Measurements from ENCODE around the gene RYR1. TPM values are rescaled to one million over a fixed set of nuclear protein-coding genes. Genes with fewer than 3 reads are reported as not detected.

Gene RYR1
- total and polyA plus RNA-seq, 10 of the 15 experiments (the other 5 are each of a cell fraction or from before 2014, with no cell fraction given) = under 0.01 to 0.32 (median 0.07) TPM; not detected in 1

- TF ChIP-seq ZNF384 (IDR thresholded peaks at IDR 0.05; ENCODE audit: borderline replicate concordance, low read depth, low read length) (no peak), POLR2AphosphoS5 (IDR thresholded peaks at IDR 0.05; ENCODE audit: low read length) (peak; percentile 73; the same call in 1 of the 2 replicates), KDM1A (IDR thresholded peaks at IDR 0.05; ENCODE audit: borderline replicate concordance) (no peak), NBN (IDR thresholded peaks at IDR 0.05) (peak; percentile 60; the same call in 1 of the 2 replicates), CHD4 (IDR thresholded peaks at IDR 0.05) (no peak), MTA3 (IDR thresholded peaks at IDR 0.05; ENCODE audit: borderline replicate concordance, low read length) (no peak), BCLAF1 (IDR thresholded peaks at IDR 0.05) (no peak), PML (IDR thresholded peaks at IDR 0.05; ENCODE audit: low read length) (no peak), NFYB (IDR thresholded peaks at IDR 0.05; ENCODE audit: insufficient read depth, low read depth, low read length) (no peak), FOS (IDR thresholded peaks at IDR 0.05; ENCODE audit: borderline replicate concordance, extremely low read depth, insufficient read length) (no peak), ZNF24 (IDR thresholded peaks at IDR 0.05) (no peak), TARDBP (IDR thresholded peaks at IDR 0.05; ENCODE audit: borderline replicate concordance) (peak; percentile 84; the same call in 1 of the 2 replicates), BRCA1 (IDR thresholded peaks at IDR 0.05; ENCODE audit: low read depth, low read length) (no peak), RELB (IDR thresholded peaks at IDR 0.05; ENCODE audit: low read depth) (peak; percentile 13; the same call in 1 of the 2 replicates), CREM (IDR thresholded peaks at IDR 0.05; ENCODE audit: low read depth) (peak; percentile 23; the same call in 1 of the 2 replicates)
- TF ChIP-seq, protein P1, sequence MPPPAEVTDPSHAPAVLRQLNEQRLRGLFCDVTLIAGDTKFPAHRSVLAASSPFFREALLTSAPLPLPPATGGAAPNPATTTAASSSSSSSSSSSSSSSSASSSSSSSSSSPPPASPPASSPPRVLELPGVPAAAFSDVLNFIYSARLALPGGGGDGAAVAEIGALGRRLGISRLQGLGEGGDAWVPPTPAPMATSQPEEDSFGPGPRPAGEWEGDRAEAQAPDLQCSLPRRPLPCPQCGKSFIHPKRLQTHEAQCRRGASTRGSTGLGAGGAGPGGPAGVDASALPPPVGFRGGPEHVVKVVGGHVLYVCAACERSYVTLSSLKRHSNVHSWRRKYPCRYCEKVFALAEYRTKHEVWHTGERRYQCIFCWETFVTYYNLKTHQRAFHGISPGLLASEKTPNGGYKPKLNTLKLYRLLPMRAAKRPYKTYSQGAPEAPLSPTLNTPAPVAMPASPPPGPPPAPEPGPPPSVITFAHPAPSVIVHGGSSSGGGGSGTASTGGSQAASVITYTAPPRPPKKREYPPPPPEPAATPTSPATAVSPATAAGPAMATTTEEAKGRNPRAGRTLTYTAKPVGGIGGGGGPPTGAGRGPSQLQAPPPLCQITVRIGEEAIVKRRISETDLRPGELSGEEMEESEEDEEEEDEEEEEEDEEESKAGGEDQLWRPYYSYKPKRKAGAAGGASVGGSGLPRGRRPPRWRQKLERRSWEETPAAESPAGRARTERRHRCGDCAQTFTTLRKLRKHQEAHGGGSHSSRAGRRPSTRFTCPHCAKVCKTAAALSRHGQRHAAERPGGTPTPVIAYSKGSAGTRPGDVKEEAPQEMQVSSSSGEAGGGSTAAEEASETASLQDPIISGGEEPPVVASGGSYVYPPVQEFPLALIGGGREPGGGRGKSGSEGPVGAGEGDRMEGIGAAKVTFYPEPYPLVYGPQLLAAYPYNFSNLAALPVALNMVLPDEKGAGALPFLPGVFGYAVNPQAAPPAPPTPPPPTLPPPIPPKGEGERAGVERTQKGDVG (CRISPR knock-in tag; IDR thresholded peaks at IDR 0.05) = no peak
- TF ChIP-seq, protein P2, sequence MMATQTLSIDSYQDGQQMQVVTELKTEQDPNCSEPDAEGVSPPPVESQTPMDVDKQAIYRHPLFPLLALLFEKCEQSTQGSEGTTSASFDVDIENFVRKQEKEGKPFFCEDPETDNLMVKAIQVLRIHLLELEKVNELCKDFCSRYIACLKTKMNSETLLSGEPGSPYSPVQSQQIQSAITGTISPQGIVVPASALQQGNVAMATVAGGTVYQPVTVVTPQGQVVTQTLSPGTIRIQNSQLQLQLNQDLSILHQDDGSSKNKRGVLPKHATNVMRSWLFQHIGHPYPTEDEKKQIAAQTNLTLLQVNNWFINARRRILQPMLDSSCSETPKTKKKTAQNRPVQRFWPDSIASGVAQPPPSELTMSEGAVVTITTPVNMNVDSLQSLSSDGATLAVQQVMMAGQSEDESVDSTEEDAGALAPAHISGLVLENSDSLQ (IDR thresholded peaks at IDR 0.05) = peak; percentile 81
Observed at GRCh38 chr19:38617764-38618589, 184.5 kb downstream of the RYR1 start, which contains the start of gene MAP4K1 (continued).
